ENCODE data around the gene COX7A2.

The COX7A2 gene

DNA sequence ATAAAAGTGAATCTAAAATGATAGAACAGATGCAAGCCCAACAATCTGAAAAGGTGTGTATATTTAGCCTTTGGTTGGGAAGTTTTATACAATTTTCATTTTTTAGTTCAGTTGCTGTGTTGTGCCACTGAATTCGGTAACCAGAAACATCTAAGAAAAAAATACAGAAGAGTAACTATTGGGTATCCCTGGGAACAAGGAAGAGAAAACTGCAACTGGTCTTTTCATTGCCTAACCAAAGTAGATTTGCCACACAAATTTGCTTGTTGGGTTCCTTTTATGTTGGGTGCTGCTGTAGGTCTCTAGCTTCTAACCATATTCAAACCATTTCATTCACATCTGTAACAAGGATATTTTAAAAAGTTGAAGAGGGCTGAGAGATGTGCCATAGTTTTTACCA lies 43.8 kb upstream of the COX7A2 start:
- no peak for DNase-seq (ENCODE audit: low read depth, low spot score)
- in situ Hi-C loops (cut with HindIII; ENCODE audit: low sequenced_read_pairs): no loop called here
- H3K4me3 ChIP-seq (ENCODE audit: low read depth, low read length): no peak overlapping the region
- TF ChIP-seq, protein P1, sequence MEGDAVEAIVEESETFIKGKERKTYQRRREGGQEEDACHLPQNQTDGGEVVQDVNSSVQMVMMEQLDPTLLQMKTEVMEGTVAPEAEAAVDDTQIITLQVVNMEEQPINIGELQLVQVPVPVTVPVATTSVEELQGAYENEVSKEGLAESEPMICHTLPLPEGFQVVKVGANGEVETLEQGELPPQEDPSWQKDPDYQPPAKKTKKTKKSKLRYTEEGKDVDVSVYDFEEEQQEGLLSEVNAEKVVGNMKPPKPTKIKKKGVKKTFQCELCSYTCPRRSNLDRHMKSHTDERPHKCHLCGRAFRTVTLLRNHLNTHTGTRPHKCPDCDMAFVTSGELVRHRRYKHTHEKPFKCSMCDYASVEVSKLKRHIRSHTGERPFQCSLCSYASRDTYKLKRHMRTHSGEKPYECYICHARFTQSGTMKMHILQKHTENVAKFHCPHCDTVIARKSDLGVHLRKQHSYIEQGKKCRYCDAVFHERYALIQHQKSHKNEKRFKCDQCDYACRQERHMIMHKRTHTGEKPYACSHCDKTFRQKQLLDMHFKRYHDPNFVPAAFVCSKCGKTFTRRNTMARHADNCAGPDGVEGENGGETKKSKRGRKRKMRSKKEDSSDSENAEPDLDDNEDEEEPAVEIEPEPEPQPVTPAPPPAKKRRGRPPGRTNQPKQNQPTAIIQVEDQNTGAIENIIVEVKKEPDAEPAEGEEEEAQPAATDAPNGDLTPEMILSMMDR (IDR thresholded peaks at IDR 0.05; ENCODE audit: low read depth, low read length): no peak

DNA sequence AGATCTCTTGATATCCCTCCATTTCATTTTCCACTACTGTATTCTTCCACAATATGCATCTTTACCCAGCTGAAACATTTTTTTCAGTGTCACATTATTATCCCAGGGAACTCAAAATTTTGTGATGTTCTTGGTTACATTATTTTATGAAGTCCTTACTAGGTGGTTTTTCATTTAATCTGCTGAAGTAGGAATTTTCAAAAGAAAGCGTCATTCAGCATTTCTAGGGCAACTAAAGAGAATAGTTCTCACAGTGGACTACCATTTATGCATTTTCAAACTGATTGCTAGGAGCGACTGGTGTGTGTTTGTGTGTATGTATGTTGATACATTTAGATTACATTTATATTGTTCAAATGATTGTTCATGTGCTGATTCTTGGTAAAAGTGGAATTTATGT lies 43.4 kb upstream of the COX7A2 start:
- in situ Hi-C loops (cut with HindIII; ENCODE audit: low sequenced_read_pairs): no loop called here
- no peak overlapping the region for H3K4me3 ChIP-seq (ENCODE audit: low read depth, low read length)
- DNase-seq (ENCODE audit: low read depth, low spot score): no peak
- TF ChIP-seq, protein P1 (IDR thresholded peaks at IDR 0.05; ENCODE audit: low read depth, low read length): no peak

DNA sequence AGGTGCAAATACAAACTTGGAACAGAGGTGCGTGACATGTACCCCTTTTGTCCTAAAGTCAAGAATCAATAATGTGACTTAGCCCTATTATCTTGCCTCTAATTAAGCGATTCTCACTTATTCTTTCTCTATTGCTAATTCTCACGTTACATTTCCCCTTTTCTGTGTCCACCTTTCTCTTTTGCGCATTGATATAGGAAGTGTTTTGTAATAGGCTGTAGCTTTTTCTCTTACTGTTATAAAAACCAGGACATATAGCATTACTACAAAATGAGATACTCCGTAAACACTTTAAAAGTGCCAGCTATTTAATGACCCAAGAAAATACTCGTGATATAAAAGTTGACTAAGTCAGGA lies 41.7 kb upstream of the COX7A2 start:
- TF ChIP-seq, protein P1 (IDR thresholded peaks at IDR 0.05; ENCODE audit: low read depth, low read length): no peak
- peak; percentile 47 for DNase-seq (ENCODE audit: low read depth, low spot score)
- in situ Hi-C loops (cut with HindIII; ENCODE audit: low sequenced_read_pairs): no loop called here
- peak overlapping the region; percentile 98 for H3K4me3 ChIP-seq (ENCODE audit: low read depth, low read length)

DNA sequence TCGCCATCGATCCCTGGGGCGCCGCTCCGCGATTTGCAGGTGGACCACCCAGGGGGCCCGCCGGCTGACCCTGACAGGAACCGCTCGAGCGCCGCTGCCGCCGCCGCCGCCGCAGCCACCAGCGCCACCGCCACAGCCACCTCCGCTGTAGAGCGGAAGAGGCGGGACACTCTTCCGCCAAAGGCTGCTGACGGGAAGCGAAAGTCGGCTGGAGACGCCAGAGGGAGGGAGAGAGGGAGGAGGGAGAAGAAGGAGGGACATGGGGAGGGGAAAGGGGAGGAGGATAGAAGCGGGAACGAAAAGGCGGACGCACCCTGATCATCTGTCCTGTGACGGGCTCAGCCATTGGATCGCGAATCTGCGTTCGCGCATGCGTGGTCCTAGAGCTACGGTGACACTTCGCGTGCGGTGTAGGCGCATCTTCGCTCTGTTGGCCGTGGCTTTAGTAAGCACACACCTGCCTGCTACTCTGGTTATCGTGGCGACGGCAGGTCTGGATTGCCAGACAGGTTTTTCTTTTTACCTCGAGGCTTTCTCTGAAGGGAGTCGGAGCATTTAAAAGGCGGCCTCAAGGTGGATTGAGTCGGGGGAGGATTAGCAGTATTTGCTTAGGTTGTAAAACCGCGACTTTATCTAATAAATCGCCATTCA lies 41.2 kb upstream of the COX7A2 start, which contains the start of gene TMEM30A:
TSS of gene TMEM30A (minus strand) at position 161 of the 651 bp plus-strand sequence. CDS start at position 7, 154 bp downstream.
- in situ Hi-C loops (cut with HindIII; ENCODE audit: low sequenced_read_pairs): no loop called here
- TF ChIP-seq, protein P1 (IDR thresholded peaks at IDR 0.05; ENCODE audit: low read depth, low read length): no peak
- H3K4me3 ChIP-seq (ENCODE audit: low read depth, low read length): peak within 1 kb of the TSS; percentile 98
- peak; percentile 99 for DNase-seq (ENCODE audit: low read depth, low spot score)

DNA sequence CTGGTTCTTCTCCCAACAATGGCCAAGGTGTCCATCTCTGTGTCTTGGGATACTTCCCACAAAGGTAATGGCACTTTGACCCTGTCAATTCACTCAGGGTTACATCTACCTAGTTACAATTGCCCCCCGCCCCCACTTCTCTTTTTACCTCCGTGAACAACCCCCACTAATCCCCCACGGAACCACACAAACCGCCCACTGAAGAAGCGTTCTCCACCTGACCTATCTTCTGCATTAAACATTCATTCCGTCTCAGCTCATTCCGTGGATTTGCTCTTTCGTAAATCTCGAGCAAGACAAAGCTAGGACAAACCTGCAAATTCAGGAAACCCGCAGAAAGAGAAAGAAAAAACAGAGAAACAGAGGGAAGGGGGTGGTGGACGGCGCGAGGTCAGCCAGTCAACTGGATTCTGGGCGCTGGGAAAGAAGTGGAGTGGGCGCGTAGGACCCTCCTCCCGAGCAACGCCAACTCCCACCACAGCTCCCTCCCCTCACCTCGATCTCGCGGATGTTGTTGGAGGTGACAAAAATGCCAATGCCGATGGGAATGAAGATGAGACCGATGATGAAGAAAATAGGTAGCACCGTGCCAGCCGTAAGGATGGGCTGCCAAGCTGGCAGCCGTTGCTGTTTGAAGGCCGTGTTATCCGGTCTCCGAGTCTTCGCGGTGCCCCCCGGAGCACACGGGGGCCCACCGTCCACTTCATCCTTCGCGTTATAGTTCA lies 40.5 kb upstream of the COX7A2 start:
- DNase-seq (ENCODE audit: low read depth, low spot score): no peak
- in situ Hi-C loops (cut with HindIII; ENCODE audit: low sequenced_read_pairs): no loop called here
- TF ChIP-seq, protein P1 (IDR thresholded peaks at IDR 0.05; ENCODE audit: low read depth, low read length): no peak
- H3K4me3 ChIP-seq (ENCODE audit: low read depth, low read length): peak overlapping the region; percentile 98

DNA sequence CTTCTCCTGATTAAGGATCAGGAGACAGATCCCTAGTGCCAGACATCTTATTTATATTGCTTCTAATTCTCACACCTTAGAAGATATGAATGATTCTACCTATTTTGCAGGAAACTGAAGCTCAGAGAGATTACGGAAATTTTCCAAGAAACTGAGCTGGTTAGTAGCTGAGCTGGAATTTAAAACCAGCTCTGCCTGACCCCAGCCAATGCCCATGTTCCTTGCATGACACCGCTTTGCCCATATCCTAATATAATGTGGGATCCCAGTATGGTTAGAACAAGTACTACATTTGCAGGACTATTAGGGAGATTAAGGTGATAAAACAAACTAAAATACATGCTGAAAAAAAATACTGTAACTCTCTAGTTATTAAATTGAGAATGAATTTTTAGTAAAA lies 39.1 kb upstream of the COX7A2 start:
- DNase-seq (ENCODE audit: low read depth, low spot score): no peak
- TF ChIP-seq, protein P1 (IDR thresholded peaks at IDR 0.05; ENCODE audit: low read depth, low read length): no peak
- in situ Hi-C loops (cut with HindIII; ENCODE audit: low sequenced_read_pairs): no loop called here
- peak overlapping the region; percentile 98 for H3K4me3 ChIP-seq (ENCODE audit: low read depth, low read length)

Data from astrocyte of the spinal cord (primary cell).